Measurements from ENCODE around the gene PIGL.

- no peak for TF ChIP-seq TAF1 (IDR thresholded peaks at IDR 0.05; ENCODE audit: borderline replicate concordance, low read depth, low read length)
- no peak for TF ChIP-seq POLR2AphosphoS5 (IDR thresholded peaks at IDR 0.05; ENCODE audit: low read depth, low read length)
These were observed 105.6 kb downstream of the PIGL start for GRCh38 chr17:16322636-16323035.
